Measurements from ENCODE around the gene FAM120A. TPM values are rescaled to one million over a fixed set of nuclear protein-coding genes. Genes with fewer than 3 reads are reported as not detected.

Gene FAM120A, protein sequence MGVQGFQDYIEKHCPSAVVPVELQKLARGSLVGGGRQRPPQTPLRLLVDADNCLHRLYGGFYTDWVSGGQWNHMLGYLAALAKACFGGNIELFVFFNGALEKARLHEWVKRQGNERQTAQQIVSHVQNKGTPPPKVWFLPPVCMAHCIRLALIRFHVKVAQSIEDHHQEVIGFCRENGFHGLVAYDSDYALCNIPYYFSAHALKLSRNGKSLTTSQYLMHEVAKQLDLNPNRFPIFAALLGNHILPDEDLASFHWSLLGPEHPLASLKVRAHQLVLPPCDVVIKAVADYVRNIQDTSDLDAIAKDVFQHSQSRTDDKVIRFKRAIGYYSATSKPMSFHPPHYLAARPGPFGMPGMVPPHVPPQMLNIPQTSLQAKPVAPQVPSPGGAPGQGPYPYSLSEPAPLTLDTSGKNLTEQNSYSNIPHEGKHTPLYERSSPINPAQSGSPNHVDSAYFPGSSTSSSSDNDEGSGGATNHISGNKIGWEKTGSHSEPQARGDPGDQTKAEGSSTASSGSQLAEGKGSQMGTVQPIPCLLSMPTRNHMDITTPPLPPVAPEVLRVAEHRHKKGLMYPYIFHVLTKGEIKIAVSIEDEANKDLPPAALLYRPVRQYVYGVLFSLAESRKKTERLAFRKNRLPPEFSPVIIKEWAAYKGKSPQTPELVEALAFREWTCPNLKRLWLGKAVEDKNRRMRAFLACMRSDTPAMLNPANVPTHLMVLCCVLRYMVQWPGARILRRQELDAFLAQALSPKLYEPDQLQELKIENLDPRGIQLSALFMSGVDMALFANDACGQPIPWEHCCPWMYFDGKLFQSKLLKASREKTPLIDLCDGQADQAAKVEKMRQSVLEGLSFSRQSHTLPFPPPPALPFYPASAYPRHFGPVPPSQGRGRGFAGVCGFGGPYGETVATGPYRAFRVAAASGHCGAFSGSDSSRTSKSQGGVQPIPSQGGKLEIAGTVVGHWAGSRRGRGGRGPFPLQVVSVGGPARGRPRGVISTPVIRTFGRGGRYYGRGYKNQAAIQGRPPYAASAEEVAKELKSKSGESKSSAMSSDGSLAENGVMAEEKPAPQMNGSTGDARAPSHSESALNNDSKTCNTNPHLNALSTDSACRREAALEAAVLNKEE
- total RNA-seq (100 to 1,000 TPM in 1 of 4 donors, 10 to 100 TPM in 3; 59.9 to 102 (median 65.1) TPM), polyA plus RNA-seq (100 to 1,000 TPM in 1 of 3 donors, 10 to 100 TPM in 2; 61.9 to 106 (median 85.3) TPM)

DNA sequence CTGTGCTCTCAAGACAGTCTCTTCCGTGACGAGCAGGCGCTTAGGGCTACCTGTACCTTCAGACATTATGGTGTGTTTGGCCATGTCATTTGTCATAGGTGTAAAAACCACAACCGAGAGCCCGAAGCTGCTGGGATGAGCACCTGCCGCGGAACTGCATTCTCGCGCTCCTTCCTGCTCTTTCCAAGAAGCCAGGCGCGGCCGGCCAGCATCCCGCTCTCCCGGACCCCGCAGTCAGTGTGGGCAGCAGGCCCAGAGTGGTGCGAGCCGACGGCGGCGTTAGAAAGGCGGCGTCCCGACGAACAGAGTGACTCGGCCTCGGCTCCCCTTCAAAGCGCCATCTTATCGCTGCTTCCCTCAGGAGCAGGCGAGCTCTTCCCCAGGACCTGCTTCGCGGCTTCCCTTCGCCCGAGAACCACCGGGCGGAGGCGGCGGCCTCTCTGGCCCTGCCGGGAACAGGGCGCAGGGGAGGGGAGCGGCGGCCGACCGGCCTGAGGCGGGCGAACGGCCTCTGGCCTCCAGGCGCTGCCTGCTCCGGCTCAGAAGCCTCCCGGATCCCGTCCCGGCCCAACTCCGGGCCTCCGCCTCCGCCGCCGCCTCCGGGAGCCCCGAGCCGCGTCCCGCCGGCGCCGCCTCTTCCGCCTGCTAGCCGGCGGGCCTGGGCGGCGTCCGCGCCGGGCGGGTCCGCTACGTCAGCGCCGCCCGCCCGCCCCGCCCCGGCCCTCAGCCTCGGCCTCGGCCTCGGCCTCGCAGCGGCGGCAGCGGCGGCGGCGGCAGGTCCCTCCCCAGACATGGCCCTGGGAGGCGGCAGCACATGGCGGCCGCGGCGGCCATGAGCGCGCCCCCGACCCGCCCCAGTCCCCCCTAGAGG is at the start of gene FAM120A:
Gene FAM120A (plus strand): TSS at position 741 of the 871 bp plus-strand sequence. CDS start 231 bp downstream, outside the sequence.
- Histone ChIP-seq H3K27ac (peak within 1 kb of the TSS; percentile 96 to 100 (median 98)), H3K27me3 (no peaks in the 10 kb centered on the region), H3K36me3 (peaks cover 9 to 34% (median 22%) of the 10 kb centered on the region in 4 donors), H3K4me1 (peaks cover 0 to 41% (median 34%) of the 10 kb centered on the region in 4 donors), H3K4me3 (peak within 1 kb of the TSS; percentile 67 to 96 (median 84)), H3K9me3 (no peaks in the 10 kb centered on the region)
- intact Hi-C loops (cut with DNase I), result loop anchor here (5.0 to 10.0 kb wide), 3 partner anchors 56 to 354 kb away; partner anchors contain the start of genes CARD19 and WNK2
- WGBS, 2 donors, result 0 to 1% methylated on average over 100 of the region's 100 CpGs
- TF ChIP-seq POLR2AphosphoS5 (IDR thresholded peaks at IDR 0.05) (peak; percentile 44 to 89 (median 70)), POLR2A (IDR thresholded peaks at IDR 0.05) (peak; percentile 68 to 73)
- TF ChIP-seq, protein P1, sequence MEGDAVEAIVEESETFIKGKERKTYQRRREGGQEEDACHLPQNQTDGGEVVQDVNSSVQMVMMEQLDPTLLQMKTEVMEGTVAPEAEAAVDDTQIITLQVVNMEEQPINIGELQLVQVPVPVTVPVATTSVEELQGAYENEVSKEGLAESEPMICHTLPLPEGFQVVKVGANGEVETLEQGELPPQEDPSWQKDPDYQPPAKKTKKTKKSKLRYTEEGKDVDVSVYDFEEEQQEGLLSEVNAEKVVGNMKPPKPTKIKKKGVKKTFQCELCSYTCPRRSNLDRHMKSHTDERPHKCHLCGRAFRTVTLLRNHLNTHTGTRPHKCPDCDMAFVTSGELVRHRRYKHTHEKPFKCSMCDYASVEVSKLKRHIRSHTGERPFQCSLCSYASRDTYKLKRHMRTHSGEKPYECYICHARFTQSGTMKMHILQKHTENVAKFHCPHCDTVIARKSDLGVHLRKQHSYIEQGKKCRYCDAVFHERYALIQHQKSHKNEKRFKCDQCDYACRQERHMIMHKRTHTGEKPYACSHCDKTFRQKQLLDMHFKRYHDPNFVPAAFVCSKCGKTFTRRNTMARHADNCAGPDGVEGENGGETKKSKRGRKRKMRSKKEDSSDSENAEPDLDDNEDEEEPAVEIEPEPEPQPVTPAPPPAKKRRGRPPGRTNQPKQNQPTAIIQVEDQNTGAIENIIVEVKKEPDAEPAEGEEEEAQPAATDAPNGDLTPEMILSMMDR (IDR thresholded peaks at IDR 0.05), result no peak
- DNase-seq, result peak; percentile 87

DNA sequence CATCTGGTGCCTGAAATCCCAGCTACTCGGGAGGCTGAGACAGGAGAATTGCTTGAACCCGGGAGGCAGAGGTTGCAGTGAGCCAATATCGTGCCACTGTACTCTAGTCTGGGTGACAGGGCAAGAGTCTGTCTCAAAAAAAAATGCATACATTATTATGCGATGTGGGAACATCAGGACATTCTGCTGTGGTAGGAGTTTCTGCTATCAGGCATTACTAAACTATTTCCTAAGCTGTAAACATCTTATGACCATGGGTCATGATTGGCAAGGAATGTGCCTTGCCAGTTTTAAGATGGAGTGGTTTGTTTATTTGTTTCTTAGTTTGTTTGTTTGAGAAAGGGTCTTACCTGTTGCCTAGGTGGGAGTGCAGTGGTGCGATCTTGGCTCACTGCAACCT is 45.1 kb upstream of the FAM120A start:
- no peak for DNase-seq
- TF ChIP-seq, protein P1 (IDR thresholded peaks at IDR 0.05), result no peak
- no peak for TF ChIP-seq POLR2A (IDR thresholded peaks at IDR 0.05)
- TF ChIP-seq EP300 (IDR thresholded peaks at IDR 0.05), result no peak
- TF ChIP-seq POLR2AphosphoS5 (IDR thresholded peaks at IDR 0.05), result no peak

DNA sequence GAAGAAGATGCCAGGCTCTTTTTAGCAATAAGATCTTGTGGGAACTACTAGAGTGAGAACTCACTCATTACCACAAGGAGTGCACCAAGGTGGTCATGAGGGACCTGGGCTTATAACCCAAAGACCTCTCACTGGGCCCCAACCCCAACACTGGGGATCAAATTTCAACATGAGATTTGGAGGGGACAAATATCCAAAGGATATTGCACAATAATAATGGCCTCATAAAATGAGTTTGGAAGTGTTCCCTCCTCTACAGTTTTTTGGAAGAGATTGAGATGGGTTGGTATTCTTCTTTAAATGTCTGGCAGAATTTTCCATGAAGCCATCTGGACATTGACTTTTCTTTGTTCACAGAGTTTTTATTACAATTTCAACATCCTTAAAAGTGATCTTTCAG is 38.0 kb upstream of the FAM120A start:
- DNase-seq, result no peak
- no peaks in the 10 kb centered on the region for H3K36me3 ChIP-seq
- H3K27me3 ChIP-seq, result no peaks in the 10 kb centered on the region
- intact Hi-C loops (cut with DNase I), result no loop called here
- TF ChIP-seq POLR2A (IDR thresholded peaks at IDR 0.05) (no peak), EP300 (IDR thresholded peaks at IDR 0.05) (no peak), POLR2AphosphoS5 (IDR thresholded peaks at IDR 0.05) (no peak)
- TF ChIP-seq, protein P1 (IDR thresholded peaks at IDR 0.05), result no peak
- no peak overlapping the region for H3K27ac ChIP-seq
- no peaks in the 10 kb centered on the region for H3K9me3 ChIP-seq
- H3K4me3 ChIP-seq, result no peak overlapping the region
- H3K4me1 ChIP-seq, result no peaks in the 10 kb centered on the region

More for the DNA sequence above, 45.1 kb upstream of the FAM120A start:
- Histone ChIP-seq H3K27ac (no peak overlapping the region), H3K27me3 (no peaks in the 10 kb centered on the region), H3K36me3 (no peaks in the 10 kb centered on the region), H3K4me3 (no peak overlapping the region), H3K4me1 (no peaks in the 10 kb centered on the region), H3K9me3 (no peaks in the 10 kb centered on the region)
- intact Hi-C loops (cut with DNase I), result no loop called here
- WGBS, 2 donors, result 95 to 96% methylated on average over 5 of the region's 5 CpGs

DNA sequence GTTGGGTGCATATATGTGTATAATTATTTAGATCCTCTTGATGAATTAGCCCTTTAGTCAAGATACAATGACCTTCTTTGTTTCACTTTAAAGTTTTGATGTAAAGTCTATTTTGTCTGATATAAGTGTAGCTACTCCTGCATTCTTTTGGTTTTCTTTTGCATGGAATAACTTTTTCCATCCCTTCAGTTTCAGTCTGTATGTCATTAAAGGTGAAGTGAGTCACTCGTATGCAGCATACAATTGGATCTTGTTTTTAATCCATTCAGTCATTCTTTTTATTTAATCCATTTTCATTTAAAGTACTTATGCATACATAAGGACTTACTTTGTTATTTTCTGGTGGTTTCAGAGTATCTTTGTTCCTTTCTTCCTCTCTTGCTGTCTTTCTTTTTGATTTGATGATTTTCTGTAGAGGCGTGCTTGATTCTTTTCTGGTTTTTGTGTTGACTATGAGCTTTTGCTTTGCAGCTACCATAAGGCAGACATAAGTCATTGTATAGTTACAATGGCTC is 36.3 kb upstream of the FAM120A start:
- H3K27me3 ChIP-seq, result no peaks in the 10 kb centered on the region
- 92 to 98% methylated on average over 2 of the region's 2 CpGs for WGBS, 2 donors
- no peak for DNase-seq
- no peaks in the 10 kb centered on the region for H3K9me3 ChIP-seq
- intact Hi-C loops (cut with DNase I), result no loop called here
- no peak for TF ChIP-seq POLR2AphosphoS5 (IDR thresholded peaks at IDR 0.05)
- no peak for TF ChIP-seq POLR2A (IDR thresholded peaks at IDR 0.05)
- TF ChIP-seq EP300 (IDR thresholded peaks at IDR 0.05), result no peak
- TF ChIP-seq, protein P1 (IDR thresholded peaks at IDR 0.05), result no peak
- no peak overlapping the region for H3K4me3 ChIP-seq
- no peaks in the 10 kb centered on the region for H3K36me3 ChIP-seq
- no peak overlapping the region for H3K27ac ChIP-seq
- no peaks in the 10 kb centered on the region for H3K4me1 ChIP-seq

Measured in sigmoid colon (tissue), 7 donors.